ENCODE results near the gene PUSL1.

GRCh38 chr1:1307923-1308755 is at the start of gene PUSL1, which contains the start of gene ACAP3:
- TF ChIP-seq CTCF (optimal IDR thresholded peaks at IDR 0.05 in 1 of 3, IDR thresholded peaks at IDR 0.05 in 1 of 3, conservative IDR thresholded peaks at IDR 0.05 in 1 of 3; ENCODE audit: extremely low read depth in 1 of 3, insufficient read depth in 2 of 3, low read length in 3 of 3) (no peak), EZH2 (IDR thresholded peaks at IDR 0.05; ENCODE audit: low read length) (no peak)

All from keratinocyte (primary cell).